ENCODE measurements around the gene GLTP.
A peak's percentile ranks its signal among the peaks of the same experiment; 100 is the strongest.

Gene GLTP

DNA sequence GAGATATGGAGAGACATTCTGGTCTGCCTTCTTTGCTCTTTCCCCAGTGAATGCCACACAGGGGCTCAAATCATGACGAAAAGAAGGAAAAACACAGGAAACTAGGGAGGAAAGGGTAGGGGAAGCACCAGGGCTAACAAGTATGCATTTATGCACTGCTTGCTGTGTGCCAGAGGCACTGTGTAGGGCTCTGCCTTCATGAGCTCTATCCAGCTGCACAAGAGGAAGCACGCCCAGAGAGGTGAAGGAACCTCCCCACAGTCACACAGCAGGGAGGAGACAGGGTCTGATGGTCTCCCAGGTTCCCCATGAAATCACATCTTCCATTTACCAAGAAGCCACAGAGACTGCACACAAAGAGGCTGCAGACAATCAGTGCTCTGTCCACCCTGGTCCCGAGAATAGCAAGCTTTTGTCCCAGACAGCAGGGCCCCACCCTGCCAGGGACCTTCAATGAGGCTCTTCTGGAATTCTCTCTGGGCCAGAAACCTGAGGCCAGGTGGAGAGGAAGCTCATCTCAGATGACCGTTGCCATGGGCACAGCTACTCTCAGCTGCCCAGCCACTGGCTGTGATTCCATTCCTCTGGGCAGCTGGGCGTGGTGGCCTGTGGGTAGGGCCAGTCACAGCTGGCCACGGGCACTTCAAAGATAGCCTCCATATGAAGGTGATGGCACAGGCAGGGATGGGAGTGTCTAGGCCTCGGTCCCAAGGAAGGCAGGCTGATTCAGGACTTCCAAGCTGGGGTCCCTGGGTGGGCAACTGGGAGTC is 39.9 kb downstream of the GLTP start:
- no peak for DNase-seq

DNA sequence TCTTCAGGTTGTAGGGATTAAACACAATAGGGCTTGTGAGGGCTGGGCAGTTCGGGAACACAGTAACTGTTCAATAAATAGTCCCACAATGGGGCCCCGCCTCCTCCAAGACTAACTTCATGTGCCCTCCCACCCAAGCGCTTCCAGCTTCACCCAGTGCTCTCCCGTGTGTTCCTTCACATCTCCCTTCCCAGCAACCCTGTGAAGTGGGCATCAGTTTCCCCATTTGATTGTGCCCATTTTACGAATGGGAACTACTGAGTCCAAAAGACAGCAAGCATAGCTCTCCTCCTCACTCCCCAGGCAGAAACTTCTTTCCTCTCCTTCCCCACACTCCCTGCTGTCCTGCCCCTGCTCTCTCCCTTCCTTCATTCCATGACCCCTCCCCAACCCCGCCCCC is 40.9 kb downstream of the GLTP start:
- DNase-seq, result no peak

DNA sequence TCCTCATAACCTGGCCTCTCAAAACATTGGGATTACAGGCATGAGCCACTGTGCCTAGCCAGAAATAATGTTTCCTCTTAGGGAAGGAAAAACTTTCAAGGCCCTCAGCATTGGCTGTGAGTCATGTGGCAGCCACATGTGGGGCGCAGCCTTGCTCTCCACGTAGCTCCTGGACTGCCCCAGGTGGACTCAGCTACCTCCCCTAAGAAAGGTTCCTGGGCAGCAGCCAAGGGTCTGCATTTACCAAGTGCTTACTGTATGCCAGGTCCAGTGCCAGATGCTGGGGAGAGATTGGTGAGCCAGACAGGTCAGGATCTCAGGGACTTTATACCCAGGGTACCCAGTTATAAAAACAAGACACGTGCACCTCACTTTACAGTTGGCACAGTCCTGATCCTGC is 43.4 kb downstream of the GLTP start:
- DNase-seq, result no peak

DNA sequence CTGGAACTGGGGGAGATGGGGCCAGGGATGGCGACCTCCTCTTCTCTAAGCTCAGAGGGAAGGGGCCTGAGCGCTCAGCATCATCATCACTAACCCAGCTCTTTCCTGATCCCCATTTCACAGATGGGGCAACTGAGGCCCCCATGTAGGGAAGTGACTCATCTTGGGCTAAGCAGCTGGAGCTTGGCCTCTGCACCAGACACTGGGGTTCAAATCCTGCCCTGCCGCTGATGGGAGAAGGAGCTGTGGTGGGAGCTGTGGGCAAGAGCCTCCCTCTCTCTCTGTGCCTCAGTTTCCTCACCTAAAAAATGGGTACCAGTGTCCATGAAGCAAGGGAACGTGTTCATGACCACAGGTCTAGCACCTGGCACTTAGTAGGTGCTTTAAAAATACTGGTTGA is 44.5 kb downstream of the GLTP start:
- DNase-seq, result no peak

DNA sequence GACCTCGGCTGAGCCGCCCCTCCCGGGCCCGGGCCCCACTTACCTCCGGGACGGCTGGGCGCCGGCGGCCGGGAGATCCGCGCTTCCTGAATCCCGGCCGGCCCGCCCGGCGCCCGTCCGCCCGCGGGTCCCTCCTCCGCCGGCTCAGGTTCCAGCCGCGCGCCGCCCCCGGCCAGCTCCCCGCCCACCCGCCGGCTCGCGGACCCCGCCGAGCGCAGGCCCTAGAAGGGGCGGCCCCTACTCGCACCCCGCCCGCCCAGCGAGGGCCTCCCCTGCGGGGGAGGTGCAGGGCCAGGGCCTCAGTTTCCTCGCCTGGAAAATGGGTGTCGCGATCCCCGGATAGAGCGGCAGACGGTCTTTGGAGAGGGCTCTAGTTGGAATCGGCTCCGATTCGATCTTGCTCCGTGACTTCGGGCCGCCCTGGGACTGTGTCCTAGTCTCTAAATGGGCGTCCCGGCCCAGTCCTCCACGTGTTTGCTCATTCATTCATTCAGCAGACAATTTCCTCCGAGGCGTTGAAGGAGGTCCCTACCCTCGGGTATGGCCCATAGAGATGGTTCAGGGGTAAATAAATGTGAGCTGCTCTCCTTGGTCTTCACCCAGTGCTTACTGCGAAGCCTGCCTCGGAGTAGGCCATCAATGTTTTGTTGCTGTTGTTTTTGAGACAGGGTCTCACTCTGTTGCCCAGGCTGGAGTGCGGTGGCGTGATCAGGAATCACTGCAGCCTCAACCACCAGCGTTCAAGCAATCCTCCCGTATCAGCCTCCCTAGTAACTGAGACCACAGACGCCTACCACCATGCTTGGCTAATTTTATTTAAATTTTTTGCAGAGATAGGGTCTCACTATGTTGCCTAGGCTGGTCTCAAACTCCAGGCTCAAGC is 46.8 kb downstream of the GLTP start, which contains the start of gene TRPV4:
Gene TRPV4 (minus strand): TSS at position 92 of the 883 bp plus-strand sequence. CDS start 18,602 bp downstream, outside the sequence.
- no peak for DNase-seq

DNA sequence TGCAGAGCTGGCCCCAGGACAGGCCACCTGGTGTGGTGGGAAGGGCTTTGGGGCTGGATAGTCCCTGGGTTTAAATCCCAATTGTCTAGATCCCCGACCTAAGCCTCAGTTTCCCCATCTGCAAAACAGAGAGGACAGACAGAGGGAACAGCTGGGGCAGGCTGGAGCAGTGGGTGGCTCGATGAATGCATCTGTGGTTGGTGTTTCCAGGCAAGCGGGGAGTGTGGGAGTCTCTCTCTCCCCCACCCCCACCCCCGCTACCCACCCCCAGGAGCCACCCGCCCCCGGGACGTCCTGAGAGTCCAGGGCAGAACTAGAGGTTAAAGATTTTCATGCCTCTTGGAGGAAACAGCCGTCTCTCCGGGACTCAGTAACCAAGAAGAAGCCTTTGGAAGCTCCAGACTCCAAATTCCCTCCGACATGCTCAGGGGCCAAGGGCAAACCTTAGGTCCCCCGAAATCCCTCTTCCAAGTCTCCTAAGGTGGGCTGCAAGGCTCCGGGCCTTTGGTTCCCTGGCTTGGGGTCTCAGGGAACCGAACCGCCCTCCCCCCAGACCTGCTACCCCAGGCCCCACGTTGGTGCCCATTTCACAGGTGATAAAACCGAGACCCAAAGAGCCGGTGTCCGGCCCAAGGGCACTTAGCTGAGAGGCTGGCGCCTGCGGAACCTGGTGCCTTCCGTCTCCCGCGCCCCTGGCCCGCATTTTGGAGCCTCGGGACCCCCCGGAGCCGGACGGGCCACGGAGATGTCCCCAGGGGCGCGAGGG is 47.6 kb downstream of the GLTP start:
- no peak for DNase-seq

DNA sequence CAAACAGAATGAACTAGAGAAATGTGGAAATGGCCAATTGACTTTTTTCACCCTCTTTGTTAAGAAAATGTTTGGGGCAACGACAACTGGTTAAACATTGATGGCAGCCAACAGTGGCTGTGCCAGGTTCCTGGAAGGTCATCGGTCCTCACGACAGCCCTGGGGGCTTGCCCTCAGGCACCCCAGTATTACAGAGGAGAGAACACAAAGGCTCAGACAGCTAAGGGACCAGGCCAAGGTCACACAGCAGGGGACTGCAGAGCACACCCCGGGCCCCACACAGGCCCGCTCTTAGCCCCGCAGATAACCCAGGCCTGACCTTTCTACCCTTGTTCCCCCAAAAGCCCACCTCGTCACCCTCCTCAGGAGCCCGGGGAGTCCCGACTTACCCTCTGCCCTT is 48.4 kb downstream of the GLTP start:
- no peak for DNase-seq

DNA sequence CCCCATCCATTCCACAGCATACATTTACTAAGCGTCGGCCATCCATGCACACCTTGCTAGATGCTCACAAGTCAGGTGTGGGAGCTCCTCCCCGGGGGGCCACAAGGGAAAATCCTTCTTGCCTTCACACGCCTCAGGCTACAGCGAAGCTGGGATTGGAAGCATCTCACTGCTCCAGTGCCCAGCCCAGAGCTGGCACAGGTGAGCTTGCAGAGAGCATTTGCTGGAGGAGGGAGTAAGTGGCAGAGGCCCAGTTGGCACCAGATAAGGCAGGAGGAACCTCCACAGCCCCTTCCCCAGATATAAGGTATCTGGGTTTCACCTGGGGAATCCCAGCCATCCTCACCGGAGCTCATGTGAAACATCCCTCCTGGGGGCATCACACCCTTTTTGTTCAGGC is 49.0 kb downstream of the GLTP start:
- no peak for DNase-seq

DNA sequence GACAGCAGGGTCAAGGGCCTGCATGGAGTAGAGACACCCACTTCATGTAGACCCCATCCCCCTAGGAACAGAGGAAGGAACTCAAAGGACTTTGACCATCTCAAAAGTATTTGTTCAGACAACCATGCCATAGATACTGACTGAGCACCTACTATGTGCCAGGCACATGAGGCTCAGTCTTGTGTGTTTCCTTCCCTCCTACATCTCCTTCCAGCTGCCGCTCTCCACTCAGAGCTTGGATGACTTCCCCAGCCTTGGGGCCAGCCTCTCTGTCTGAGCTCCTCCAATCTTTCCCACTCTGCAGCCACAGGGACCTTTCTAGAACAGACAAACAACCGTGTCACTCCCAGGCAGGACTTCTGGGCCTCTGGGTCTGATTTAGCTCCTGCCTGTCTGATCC is 49.6 kb downstream of the GLTP start:
- DNase-seq, result no peak

DNA sequence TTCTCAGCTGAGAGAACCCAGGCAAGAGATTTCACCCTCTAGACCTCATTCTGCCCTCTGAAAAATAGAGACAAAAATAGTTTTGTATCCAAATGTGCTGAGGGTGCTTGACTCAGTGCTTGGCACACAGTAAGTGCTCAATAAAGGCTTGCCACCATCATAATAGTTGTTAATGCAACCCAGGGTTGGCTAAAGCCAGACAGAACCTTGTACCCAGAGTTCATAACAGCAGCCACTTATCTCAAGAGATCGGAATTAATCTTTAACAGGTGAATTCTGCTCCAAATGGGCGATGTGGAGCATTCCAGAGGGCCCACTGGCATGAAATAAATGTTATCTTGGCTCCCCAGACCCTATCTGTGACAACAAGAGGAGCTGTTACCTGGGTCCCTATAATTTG is 50.1 kb downstream of the GLTP start:
- DNase-seq, result no peak

DNA sequence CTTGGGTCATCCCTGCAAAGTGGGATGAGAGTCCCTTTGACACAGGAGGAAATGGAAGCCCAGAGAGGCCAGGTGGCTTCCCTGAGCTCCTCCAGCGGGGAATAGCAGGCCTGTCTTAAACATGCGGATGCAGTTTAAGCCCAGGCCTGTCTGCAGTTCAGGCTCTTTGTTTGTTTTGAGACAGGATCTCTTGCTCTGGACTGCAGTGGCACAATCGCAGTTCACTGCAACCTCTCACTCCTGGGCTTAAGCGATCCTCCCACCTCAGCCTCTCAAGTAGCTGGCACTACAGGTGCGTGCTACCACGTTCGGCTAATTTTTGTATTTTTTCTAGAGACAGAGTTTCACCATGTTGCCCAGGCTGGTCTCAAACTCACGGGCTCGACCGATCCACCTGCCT is 50.7 kb downstream of the GLTP start:
- no peak for DNase-seq

DNA sequence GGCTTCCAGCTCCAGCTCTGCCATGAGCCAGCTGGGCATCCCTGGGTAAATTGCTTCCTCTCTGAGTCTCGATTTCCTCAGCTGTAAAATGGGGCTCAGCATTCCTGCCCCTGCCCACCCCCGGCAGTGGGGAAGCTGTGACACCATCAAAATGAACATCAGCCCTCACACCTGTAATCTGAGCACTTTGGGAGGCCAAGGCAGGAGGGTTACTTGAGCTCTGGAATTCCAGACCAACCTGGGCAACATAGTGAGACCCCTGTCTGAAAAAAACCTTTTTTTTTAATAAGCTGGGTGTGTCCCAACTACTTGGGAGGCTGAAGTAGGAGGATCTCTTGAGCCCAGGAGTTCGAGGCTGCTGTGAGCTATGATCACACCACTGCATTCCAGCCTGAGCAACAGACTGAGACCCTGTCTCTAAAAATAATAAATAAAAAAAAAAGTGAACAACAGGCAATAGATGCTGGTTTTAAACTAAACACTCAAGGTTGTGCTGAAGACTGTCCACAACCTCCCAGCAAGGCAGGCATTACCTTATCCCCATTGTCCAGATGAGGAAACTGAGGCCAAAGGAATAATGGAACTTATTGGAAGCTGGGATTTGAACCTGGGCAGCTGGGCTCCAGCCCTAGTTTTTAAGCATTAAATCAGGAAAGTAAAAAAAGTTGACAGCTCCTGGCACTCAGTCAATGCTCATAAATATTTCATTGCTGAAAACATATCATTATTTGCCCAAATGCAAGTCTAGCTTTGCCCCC is 51.4 kb downstream of the GLTP start:
- no peak for DNase-seq

DNA sequence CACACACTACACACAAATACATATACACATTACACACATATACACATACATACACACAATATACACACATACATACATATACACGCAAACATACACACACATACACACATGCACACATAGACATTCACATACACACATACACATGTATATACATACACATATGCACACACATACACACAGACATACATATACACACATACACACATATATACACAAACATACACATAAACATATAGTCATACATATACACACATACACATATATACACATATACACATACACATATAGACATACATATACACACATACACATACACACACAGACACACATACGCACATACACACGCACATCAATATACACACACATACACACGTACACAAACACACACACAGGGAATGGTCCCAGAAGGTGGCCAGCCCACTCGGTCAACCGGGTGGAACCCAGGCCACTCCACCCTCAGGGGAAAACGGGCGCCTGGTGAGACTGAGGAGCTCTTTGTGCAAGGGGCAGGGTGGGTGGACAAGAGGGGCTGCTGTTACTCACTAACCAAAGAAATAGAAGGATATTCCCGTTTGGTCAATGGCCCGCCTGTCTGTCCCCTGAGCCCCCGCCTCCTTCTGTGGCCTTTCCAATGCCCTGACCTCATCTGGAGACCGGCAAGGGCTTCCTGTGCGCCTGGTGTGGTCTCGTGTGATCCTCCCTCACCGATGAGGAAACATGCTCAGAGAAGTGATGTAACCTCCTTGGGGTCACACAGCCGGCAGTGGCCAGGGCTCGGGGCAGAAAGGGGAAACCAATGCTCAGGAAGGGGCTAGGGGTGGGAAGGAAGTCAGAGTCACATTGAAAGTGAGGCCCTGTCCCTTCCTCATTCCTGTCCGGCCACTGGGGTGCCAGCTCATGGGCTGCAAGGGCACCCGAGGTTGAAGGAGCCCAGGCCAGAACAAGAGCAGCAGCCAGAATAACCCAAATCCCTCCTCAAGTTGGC is 52.5 kb downstream of the GLTP start:
- peak in 1 of 2 donors; percentile 80 for DNase-seq

DNA sequence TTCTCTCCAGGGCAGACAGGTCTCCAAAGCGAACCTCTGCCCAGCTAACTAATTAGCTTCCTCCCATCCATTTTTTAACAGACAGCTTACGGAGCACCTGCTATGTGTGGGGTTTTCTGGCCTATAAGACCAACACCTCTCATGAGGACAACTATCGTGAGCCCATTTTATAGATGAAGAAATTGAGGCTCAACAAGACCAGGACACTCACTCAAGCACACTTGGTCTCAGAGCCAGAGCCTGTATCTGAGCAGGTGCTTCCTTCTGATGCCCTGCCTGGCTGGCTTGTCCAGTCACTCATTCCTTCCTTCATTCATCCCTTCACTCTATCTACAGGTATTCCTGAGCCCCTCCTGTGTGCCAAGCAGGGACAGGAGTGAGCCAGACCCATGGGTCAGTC is 53.3 kb downstream of the GLTP start:
- DNase-seq, result no peak

DNA sequence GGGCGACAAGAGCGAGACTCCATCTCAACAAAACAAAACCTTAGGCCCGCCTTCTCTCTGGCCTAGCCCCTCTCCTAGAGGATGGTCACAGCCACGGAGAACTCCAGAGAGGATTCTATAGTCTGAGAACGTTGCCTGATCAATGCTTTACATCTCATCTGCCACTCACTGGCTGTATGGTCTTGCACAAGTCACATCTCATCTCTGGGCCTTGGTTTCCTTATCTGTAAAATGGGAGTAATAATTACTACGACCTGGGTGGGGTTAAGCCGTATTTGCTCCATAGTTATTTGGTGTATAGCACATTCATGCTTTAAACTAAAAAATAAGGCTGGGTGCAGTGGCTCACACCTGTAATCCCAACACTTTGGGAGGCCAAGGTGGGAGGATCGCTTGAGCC is 55.6 kb downstream of the GLTP start:
- DNase-seq, result no peak

DNA sequence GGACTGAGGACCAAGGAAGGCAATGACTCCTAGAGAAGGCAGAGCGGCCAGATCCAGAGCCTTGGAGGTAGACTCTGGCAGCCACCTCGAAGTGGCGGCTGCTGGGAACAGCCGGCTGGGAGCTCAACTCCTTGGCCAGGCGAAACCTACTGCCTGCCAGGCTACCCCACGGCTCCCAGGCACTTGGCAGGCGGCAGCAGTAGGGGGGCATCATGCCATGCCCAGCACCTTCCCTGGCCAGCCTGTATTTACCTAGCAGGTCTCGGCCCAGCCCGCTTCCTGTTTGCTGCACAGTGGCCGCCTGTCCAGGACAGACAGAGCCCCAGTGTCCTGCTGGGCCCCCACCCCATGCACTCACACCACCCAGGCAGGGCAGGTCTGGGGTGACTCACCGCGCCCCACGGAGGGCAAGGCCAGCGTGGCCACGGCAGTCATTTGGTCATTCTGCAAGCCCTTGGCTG is 57.4 kb downstream of the GLTP start:
- no peak for DNase-seq

DNA sequence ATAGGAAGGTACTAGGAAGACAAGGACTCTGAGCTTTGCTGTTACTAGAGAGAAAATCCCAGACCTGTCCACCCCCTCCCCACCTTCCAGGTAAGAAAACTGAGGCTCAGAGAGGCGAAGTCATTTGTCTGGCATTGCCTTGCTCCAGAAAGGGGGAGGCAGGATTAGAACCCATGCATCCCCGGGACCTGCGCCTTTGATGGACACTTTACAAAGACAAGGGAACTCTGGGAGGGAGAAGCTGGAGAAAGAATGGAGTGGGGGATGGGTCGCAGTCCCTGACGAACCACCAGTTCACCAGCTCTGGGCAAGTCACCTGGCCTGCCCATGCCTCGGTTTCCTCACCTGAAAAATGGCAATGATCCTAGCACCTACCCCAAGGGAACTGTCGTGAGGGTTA is 57.9 kb downstream of the GLTP start:
- no peak for DNase-seq

DNA sequence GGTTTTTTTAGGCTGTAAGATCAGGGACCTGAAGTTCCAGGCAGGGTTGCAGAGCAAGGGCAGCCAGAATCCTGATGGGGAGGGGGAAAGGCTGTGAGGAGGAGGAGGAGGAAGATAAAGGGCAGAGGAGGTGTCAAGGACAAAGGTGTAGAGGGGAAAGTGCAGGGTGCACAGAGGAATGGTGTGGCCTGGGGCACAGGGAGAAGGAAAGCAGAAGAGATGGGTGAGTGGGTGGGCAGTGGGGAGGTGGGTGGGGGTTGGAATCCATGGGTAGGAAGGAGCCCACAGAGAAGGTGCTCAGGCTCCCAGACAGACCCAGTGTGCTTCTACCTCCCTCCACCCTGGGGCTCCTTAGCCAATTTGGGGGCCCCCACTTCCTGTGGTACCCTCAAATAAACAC is 58.4 kb downstream of the GLTP start:
- DNase-seq, result no peak

DNA sequence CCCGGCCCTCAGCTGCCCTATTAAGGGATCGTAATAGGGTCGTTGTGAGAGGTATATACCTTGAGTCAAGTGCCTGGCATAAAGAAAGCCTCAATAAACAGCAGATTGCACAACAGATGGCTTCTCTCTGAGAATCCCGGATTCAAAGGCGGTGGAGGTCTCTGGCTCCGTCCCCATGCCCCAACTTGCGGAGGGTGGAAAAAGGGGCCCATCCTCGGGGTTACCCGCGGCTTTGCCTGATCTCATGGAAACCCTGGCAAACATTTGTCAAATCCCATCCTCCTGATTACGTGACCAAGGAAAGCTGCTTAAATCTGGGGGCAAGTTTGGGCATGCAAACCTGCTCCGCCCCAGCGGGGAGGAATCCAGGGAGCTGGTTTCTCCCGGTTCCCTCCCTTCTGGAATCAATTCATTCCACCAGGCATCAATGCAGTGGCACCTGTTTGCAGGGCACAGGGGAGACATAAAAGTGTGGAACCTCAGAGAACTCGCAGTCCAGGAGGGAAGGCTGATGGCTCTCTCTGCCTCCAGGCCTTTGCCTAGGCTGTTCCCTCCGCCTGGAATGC is 59.4 kb downstream of the GLTP start:
- DNase-seq, result no peak

DNA sequence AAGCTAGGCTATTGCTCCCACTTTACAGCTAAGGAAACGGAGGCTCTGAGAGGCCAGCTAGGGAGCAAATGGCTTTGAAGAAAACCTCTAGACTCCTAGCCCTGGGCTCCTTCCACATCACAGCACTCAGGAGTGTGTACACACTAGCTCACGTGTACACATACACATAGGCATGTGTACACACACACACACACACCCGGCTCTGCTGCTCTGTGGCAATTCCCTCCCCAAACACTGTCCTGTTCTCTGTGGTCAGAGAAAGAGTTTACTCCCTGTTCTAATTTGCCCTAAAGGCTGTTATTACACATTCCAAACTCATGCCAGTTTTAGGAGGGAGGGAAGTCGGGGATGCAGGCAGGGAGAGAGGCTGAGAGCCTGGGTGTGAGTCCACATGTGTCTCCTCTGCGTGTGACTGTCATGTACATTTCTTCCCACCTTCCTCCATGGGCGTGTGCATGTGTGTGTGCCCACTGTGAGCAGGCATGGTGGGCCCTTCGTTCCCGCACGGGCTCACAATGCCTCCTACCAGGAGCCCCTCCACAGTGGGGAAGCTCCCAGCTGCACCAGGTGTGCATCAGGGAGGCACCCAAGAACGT is 61.3 kb downstream of the GLTP start:
- DNase-seq, result no peak

DNA sequence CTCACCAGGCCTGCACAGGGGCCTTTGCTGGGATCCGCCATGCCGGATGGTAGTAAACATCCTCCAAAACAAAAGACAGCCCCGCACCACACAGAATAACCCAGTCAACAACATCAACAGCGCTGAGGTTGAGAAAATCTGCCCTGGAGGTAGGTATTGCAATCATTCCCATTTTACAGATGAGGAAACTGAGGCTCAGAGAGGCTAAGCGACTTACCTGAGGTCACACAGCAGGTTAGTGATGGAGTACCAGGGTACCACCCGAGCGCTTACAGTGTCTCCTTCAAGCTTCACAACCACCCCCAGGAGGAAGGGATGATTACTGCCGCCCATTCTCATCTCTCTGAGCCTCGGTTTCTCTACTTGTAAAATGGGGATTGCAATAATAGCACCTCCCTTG is 62.1 kb downstream of the GLTP start:
- DNase-seq, result no peak
